Neutrophil (primary cell): Measurements from ENCODE around the gene KIFBP.

Experiments used
- H3K27ac ChIP-seq: fragments of 200-600 bp; sonication (generic); 2 replicates; pipeline ENCODE4 v1.5.1; 2016; ENCODE audit warnings: mild to moderate bottlenecking, moderate library complexity
- H3K27me3 ChIP-seq: fragments of 200-600 bp; sonication (generic); 2 replicates; pipeline ENCODE4 v1.6.0; 2016; ENCODE audit warnings: mild to moderate bottlenecking
- H3K36me3 ChIP-seq: fragments of 200-600 bp; sonication (generic); 2 replicates; pipeline ENCODE4 v1.5.1; 2017
- H3K4me1 ChIP-seq, 2 experiments: fragments of 200-600 bp in 1 of 2; sonication (generic) in 1 of 2; 1 replicate in 1 of 2; 2 replicates in 1 of 2; pipeline versions ENCODE4 v1.5.1 to v1.6.1; 2013 to 2016; ENCODE audit warnings: low read depth in 1 of 2, low read length in 1 of 2, mild to moderate bottlenecking in 1 of 2, moderate library complexity in 1 of 2; ENCODE audit not compliant: control insufficient read depth in 1 of 2, insufficient read depth in 1 of 2
- H3K4me3 ChIP-seq, 2 experiments: fragments of 200-600 bp in 1 of 2; sonication (generic) in 1 of 2; 1 replicate in 1 of 2; 2 replicates in 1 of 2; pipeline ENCODE4 v1.5.1; 2013 to 2016; ENCODE audit warnings: low read depth in 1 of 2, low read length in 1 of 2, mild to moderate bottlenecking in 1 of 2, moderate library complexity in 1 of 2
- H3K9me3 ChIP-seq: fragments of 200-600 bp; sonication (generic); 2 replicates; pipeline ENCODE4 v1.5.1; 2016
- TF ChIP-seq, protein P1 (sequence below): fragments of 200-600 bp; sonication (generic); IDR thresholded peaks from 2 replicates; pipeline ENCODE4 v1.5.1; 2016; ENCODE audit warnings: antibody characterized with exemption

KIFBP gene

DNA sequence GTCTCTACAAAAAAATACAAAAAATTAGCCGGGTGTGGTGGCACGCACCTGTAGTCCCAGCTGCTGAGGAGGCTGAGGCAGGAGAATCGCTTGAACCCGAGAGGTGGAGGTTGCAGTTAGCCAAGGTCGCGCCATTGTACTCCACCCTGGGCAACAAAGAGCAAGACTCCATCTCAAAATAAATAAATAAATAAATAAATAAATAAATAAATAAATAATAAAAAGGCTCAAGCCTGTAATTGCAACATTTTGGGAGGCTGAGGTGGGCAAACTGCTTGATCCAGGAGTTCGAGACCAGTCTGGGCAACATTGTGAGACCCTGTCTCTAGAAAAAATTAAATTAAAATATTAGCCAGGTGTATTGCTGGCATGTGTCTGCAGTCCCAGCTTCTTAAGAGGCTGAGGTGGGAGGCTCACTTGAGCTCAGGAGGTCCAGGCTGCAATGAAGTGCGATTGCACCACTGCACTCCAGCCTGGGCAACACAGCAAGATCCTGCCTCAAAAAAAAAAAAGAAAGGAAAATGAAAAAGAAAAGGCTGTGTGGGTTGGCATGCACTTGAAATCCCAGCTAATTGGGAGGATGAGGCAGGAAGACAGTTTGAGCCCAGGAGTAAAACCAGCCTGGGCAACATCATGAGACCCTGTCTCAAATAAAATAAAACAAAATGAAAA lies 71.7 kb downstream of the KIFBP start:
- H3K36me3 ChIP-seq, result no peaks in the 10 kb centered on the region
- H3K4me1 ChIP-seq, result peaks cover 98 to 100% of the 10 kb centered on the region in 2 experiments
- TF ChIP-seq, protein P1, sequence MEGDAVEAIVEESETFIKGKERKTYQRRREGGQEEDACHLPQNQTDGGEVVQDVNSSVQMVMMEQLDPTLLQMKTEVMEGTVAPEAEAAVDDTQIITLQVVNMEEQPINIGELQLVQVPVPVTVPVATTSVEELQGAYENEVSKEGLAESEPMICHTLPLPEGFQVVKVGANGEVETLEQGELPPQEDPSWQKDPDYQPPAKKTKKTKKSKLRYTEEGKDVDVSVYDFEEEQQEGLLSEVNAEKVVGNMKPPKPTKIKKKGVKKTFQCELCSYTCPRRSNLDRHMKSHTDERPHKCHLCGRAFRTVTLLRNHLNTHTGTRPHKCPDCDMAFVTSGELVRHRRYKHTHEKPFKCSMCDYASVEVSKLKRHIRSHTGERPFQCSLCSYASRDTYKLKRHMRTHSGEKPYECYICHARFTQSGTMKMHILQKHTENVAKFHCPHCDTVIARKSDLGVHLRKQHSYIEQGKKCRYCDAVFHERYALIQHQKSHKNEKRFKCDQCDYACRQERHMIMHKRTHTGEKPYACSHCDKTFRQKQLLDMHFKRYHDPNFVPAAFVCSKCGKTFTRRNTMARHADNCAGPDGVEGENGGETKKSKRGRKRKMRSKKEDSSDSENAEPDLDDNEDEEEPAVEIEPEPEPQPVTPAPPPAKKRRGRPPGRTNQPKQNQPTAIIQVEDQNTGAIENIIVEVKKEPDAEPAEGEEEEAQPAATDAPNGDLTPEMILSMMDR, result no peak
- no peaks in the 10 kb centered on the region for H3K9me3 ChIP-seq
- H3K4me3 ChIP-seq, result peak overlapping the region; percentile 67 to 72
- H3K27ac ChIP-seq, result peak overlapping the region; percentile 100
- H3K27me3 ChIP-seq, result no peaks in the 10 kb centered on the region

DNA sequence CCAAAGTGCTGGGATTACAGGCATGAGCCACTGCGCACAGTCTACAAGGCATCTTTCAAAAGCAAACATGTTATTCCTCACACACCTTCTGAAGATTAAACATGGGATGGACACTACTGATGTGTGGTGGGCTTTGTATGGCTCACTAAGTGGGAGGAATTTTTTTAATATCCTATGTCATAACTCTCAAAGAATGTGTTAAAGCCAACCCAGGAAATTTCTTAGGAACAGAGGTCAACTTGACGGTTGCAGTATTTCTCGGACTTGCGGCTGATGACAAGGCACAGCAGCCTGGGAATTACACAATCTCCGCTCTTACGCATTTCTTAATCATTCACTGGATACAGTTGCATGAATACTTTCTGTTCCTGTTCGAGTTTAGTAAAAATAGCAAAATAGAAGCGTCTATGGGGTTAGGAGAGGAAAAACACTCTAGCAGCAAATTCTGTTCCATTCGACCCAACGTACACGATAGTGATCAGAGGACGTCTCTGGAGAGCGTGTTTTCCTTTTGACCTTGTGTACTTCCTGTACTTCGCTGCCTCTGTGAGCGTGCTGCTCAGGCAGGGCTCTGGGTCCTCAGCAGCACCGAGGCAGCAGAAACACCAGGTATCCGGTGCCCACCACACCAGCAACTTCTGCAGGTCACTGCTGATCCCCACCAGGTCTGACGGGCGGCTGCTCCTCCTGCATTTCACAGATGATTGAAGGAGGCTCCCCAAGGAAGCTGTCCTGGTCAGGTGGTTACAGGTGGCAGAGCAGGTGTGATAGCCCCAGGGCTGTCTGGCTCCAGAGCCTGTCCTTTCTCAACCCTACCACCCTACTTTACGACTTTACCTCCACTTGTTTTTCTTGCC lies 72.9 kb downstream of the KIFBP start:
- peak overlapping the region; percentile 67 to 72 for H3K4me3 ChIP-seq
- H3K9me3 ChIP-seq, result no peaks in the 10 kb centered on the region
- no peaks in the 10 kb centered on the region for H3K27me3 ChIP-seq
- TF ChIP-seq, protein P1, result peak; percentile 32
- H3K27ac ChIP-seq, result peak overlapping the region; percentile 100
- H3K36me3 ChIP-seq, result no peaks in the 10 kb centered on the region
- peaks cover 98 to 100% of the 10 kb centered on the region in 2 experiments for H3K4me1 ChIP-seq

DNA sequence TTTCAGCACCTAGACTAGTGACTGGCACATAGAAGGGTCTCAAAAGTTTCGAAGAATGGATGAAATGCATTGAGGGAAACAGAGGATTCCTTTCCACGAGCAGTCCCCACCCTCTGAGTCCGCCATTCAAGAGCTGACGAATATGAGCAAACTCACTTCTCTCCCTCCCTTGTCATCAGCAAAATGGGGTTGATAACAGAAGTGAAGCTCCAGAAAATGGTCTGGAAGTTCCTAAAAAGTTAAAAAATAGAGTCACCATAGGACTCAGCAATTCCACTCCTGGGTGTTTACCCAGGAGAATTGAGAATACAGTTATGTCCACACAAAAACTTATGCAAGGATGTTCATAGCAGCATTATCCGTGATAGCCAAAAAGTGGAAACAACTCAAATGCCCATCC lies 74.3 kb downstream of the KIFBP start:
- Histone ChIP-seq H3K4me3 (peak overlapping the region; percentile 67 to 72), H3K27ac (peak overlapping the region; percentile 100), H3K4me1 (peaks cover 92 to 95% of the 10 kb centered on the region in 2 experiments), H3K36me3 (no peaks in the 10 kb centered on the region), H3K9me3 (no peaks in the 10 kb centered on the region), H3K27me3 (no peaks in the 10 kb centered on the region)
- TF ChIP-seq, protein P1, result no peak

DNA sequence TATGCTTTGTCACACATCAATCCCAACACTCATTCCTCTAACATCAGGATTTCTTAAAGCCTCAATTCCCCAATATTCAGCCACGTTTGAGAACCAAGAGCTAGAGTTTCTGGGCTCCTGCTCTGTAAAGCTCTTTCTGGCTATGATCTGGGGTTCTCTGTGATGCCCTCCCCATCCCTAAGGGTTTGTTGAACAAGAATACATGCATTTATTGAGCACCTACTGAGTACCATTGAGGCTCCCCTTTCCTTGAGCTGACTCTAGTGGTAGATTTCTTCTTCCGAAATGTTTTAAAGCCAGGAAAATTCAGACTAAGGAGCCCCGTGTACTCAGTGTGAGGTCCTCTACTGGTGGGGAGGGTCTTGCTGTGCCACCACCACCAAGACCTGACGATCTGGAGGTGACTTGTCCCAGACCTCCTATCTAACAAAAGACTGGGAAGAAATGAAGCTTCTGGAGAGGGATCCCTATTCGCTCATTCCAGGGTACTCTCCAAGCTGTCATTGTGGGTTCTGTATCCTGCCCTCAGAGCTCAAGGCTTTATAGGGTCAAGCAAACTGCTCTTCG lies 76.2 kb downstream of the KIFBP start:
- TF ChIP-seq, protein P1, result no peak
- no peaks in the 10 kb centered on the region for H3K36me3 ChIP-seq
- H3K27me3 ChIP-seq, result no peaks in the 10 kb centered on the region
- no peaks in the 10 kb centered on the region for H3K9me3 ChIP-seq
- peak overlapping the region; percentile 22 to 45 for H3K4me3 ChIP-seq
- peaks cover 92 to 95% of the 10 kb centered on the region in 2 experiments for H3K4me1 ChIP-seq
- peak overlapping the region; percentile 100 for H3K27ac ChIP-seq

DNA sequence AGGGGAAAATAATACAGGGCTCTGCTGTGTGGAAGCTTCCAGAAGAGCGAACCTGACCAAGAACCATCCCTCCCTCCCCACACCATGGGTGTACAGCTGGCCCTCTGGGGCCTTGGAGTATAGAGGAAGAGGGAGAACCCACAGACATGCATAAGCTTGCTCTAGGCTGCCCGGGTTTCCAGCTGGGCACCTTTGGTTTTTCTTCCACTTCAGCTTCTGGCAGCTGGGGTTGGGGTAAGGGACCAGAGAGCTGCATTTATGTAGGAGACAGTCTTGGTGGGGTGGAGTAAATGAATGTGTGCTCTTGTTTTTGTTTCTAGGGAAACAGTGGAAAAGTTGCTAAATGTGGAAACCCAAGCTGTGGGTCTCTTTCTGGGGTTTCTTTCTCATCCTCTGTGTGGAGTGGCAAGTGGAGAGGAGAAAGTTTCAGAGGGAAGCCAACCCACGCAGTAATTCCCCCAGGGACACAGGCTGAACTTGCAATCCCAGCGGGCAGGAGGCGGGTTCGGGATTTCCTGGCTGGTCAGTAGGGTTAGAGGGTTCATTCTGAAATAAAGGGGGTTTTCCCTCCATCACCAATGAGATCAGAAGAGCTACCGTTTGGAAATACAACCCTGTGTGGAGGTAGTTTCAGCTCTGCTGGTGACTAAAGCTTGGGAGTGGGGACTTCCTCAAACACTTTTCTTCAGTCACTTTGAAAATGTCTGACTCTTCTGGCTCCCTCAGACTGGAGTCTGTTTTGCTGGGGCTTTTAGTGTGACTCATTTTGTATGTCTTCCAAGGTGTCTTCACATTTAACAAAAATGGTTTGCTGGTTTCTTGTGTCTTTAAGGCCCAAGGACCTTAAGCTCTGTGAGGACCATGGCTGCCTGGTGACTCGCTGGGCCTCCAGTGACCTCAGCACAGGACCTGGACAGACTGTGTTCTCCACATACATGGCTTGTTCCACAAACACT lies 77.1 kb downstream of the KIFBP start:
- Histone ChIP-seq H3K9me3 (no peaks in the 10 kb centered on the region), H3K36me3 (no peaks in the 10 kb centered on the region), H3K27ac (peak overlapping the region; percentile 100), H3K4me3 (peak overlapping the region; percentile 22 to 45), H3K27me3 (no peaks in the 10 kb centered on the region), H3K4me1 (peaks cover 92 to 95% of the 10 kb centered on the region in 2 experiments)
- TF ChIP-seq, protein P1, result no peak
